ENCODE data around the gene LZTR1. TPM values are rescaled to one million over a fixed set of nuclear protein-coding genes. Genes with fewer than 3 reads are reported as not detected.
"Not testable (repeated sequence)": the region's sequence is repeated elsewhere in the genome, so short reads cannot be mapped to it uniquely, and the experiment has no call there.

Gene LZTR1
- polyA plus RNA-seq, 3 donors = 49.3 to 60.5 (median 49.8) TPM

- no peak for DNase-seq
These were observed 12.2 kb downstream of the LZTR1 start for GRCh38 chr22:20994128-20994901.

DNA sequence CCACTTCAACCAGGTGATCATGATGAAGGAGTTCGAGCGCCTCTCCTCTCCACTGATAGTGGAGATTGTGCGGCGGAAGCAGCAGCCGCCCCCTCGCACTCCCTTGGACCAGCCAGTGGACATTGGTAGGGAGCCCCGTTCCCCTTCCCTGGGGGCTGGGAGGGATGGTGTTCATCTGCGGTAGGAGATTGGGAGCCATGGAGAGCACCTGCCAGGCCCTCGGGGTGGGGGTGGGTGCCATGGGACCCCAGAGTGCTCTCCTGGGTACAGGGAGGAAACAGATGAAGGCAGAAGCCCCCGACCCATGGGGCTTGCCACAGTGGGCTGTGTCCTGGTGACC, 12.8 kb downstream of the LZTR1 start:
- DNase-seq = no peak

GRCh38 chr22:20995329-20996030, 13.4 kb downstream of the LZTR1 start:
- DNase-seq = no peak

DNA sequence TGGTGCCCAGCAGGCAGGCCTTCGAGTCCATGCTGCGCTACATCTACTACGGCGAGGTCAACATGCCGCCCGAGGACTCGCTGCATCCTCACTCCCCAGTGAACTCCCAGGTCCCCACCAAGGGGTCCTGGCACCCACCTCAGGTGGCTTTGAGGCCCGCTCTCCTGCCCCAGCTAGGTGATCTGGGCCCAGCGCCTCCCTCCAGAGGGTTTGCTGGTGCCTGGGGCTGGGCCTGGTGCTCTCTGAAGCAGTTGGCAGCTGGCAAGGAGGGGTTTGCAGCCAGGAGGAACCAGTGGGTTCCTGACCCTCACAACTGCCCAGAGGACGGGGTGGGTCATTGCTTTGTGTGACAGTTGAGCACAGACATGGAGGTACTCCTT, 13.9 kb downstream of the LZTR1 start:
- DNase-seq = no peak

GRCh38 chr22:20996598-20997535, 14.8 kb downstream of the LZTR1 start:
- DNase-seq = no peak

- no peak for DNase-seq
These were observed 15.6 kb downstream of the LZTR1 start for GRCh38 chr22:20997536-20998257.

DNA sequence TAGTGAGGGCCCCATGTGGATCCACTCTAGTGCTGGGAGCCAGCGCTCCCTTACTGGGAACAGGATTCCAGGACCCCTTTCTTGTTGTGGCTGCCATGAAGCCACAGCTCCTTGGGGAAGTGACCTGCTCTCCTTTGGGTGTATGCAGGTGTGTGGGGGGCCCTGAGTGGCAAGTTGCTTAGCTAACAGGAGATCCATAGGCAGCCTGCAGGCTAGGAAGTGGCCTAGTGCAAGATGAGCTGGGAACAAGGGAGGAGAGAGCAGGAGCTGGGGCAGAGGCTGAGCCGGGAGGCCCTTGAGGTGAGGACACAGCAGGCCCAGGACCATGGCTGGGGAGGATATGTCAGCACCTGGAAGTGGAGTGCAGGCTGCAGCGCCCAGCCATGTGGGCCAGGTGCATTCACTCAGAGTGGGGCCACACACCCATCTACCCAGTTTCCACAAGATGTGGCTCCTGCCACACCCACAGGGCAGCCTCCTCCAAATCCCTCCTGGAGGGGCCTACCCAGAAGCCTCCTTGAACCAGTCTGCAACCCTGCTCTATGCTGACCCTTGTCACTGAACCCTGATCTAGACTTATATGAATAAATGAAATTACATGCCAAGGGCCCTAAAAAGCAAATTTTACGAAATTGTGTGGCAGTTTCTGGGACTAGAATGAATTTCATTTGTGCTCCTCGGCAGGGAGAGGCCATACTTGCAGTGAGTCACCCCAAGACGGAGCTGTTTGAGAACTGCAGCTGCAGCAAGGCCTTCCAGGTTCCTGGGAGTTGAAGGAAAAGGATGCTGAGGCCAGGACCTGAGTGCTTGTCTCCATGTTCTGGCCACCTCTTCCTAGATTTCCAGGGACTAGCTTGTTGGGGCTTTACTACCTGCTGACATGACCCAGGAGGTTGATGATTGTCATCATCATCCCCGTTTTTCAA, 16.6 kb downstream of the LZTR1 start:
- DNase-seq = no peak

DNA sequence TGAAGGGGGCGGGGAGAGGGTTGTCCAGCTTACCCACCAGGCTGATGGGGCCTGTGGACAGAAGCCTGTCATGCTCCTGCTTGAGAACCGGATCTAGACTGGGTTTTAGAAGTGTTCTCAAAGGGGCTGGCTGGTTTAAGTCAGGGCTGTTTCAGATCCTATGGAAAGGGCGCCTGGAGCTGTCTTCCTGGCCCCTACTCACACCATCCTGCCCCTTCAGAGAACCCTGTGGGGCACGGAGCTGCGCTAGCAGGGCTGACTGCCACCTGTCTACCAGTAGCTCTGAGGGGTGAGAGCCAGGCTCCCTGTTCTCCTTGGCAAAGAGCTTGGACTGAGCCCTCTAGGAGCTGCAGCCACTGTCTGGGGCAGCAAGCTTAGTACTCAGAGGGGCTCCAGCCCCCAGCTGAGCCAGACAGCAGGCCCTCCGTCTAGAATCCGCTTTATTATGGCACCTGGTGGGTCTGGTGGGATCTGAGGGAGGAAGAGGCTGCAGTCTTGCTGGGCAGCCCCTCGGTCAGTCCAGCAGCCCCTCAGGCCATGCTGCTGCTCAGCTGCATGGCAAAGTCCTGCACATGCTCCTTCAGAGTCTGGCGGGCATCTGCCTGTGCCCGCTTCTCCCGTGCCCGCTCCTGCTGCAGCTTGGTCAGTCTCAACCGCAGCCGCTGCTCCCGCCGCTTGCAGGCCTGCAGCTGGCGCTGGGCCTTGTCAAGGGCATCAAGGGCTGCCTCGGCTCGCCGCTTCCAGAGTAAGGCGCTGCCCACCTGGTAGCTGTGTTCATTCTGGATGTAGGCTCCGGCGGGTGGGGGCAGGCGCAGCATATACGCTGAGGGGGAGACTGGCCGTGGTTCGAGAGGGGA, 17.5 kb downstream of the LZTR1 start:
- no peak for DNase-seq

DNA sequence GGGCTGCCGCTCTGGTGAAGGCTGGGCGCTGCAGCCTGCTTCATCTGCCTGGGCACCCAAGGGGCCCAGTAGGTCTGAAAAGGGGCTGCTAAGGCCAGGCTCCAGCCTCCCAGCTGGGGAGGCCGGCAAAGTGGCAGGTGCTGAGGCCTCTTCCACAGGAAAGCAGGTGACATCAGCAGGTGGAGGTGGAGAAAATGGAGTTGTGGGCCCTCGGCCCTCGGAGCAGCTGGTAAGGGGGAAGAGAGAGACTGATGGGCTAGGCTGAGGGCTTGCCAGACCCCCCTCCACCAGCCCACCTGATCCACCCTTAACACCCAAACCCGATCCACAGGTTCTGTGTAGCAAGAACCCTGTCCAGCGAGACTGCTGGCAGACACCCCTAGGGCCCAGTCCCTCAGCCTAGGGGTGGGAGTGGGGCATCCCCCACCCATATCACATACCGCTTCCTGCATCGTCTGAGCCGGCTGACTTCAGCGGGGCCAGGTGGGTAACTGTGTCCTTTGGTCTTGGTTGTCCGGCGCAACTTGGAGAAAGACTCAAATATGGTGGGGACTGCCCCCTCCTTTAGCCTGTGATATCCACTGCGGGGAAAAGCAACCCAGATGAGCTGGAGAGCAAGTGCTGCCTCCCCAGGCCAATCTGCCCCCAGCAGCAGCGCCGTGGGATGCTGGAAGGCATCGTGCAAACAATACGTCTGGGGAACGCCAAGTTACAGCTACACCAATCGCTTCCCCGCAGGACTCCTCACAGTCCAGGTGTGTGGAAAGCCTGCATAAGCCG, 18.3 kb downstream of the LZTR1 start:
- DNase-seq = no peak

DNA sequence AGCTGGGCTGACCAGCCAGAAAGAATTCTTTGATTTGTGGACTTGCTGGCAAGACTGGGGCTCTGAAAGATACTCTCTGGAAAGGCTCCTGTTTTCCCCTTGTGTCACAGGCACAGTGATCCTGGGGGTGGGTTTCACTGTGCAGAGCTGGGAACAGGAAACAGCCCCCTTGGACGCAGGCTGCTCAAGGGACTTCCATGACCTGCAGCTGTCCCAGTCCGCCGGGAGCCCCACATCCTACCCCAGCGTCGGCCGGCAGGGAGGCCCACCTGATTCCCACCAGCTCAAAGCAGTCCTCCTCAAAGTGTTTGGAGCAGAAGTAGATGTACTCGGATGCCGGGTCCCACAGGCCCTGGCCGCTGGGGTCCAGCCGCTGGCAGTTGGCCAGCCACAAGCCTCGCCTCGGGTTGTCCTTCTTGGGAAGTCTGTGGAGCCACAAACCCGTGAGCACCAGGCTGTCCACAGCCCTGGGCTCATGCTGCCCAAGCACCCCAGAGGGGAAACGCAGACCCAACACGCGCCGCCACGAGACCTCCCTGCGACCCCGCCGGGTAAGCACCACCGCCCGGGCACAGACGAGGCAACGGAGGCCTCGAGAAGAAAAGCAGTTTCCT, 19.0 kb downstream of the LZTR1 start:
- DNase-seq = no peak

DNA sequence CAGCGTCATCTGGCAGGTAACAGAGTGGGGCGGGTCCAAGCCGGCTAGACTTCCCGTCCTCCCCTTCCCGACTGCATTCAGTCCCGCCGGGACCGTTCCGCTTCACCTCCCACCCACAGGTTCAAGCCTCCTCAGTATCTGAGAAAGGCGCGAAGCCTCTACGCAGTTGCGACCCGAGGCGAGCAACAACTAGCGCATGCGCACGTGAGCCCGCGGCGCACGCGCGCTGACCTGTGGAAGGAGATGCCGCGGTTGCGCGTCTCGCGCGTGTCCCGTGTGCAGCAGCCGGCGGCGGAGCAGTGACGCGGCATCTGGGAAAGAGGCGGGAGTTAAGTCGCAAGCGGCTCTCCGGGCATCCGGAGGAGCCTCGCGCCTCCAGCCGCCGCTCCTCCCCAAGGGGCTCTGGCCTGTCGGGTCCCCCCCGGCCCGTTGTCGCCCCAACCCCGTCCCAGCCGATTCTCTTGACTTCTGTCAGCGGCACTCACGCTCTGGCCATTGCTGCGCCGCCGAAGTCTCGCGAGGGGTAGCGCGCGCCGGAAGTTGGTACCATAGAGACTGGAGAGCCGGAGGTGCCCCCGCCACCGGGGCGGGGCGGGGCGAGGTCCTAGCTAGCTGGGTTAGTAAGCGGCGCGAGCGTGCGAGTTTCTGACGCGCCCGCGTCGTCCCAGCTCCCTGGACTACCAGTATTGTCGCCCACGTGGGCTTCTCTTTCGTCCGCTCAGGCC, 19.7 kb downstream of the LZTR1 start, which contains the start of gene THAP7:
Gene THAP7, minus strand, starts transcription at position 518 of the 725 bp plus-strand sequence. Its CDS starts 207 bp downstream, at position 311.
- peak; percentile 96 for DNase-seq

- no peak for DNase-seq
These were observed 21.7 kb downstream of the LZTR1 start for GRCh38 chr22:21003782-21004181.

GRCh38 chr22:21009208-21009607, 27.1 kb downstream of the LZTR1 start:
- DNase-seq = not testable (repeated sequence)

- DNase-seq = peak; percentile 84
These were observed 27.7 kb downstream of the LZTR1 start for GRCh38 chr22:21009638-21010425.

GRCh38 chr22:21010426-21011113, 28.5 kb downstream of the LZTR1 start:
- DNase-seq = no peak

Data from renal pelvis (tissue), 4 donors.